ENCODE measurements around the gene GRAP. TPM values are rescaled to one million over a fixed set of nuclear protein-coding genes. Genes with fewer than 3 reads are reported as not detected.

The GRAP gene
- total RNA-seq, 1 donor from 2014 or later = 50.2 TPM

GRCh38 chr17:18971801-18972200 lies 75.0 kb downstream of the GRAP start:
- Mint-ChIP-seq H3K4me3 (ENCODE audit: unreplicated experiment) (no peak overlapping the region), H3K27ac (ENCODE audit: unreplicated experiment) (no peak overlapping the region), H3K9me3 (ENCODE audit: unreplicated experiment) (no peaks in the 10 kb centered on the region), H3K27me3 (ENCODE audit: unreplicated experiment) (peaks cover 7% of the 10 kb centered on the region), H3K36me3 (ENCODE audit: low read depth, unreplicated experiment) (no peaks in the 10 kb centered on the region), H3K4me1 (ENCODE audit: unreplicated experiment) (peaks cover 26% of the 10 kb centered on the region)
- DNase-seq (ENCODE audit: low spot score) = no peak
- TF ChIP-seq CTCF (IDR thresholded peaks at IDR 0.05; ENCODE audit: unreplicated experiment) = no peak

Other genes with a start within 250 kb of the GRAP start
- 32.4 TPM for gene PRPSAP2, start 188.8 kb downstream of the GRAP start, total RNA-seq (ENCODE audit: unreplicated experiment)
- gene SLC5A10, start 94.8 kb downstream of the GRAP start, total RNA-seq (ENCODE audit: unreplicated experiment) = 0.08 TPM
- gene FAM83G, start 42.2 kb downstream of the GRAP start, total RNA-seq (ENCODE audit: unreplicated experiment) = 1.6 TPM
- 38.3 TPM for gene GRAPL, start 80.6 kb upstream of the GRAP start, total RNA-seq (ENCODE audit: unreplicated experiment)
- gene EPN2, start 190.4 kb upstream of the GRAP start, total RNA-seq (ENCODE audit: unreplicated experiment) = 74.5 TPM

All from endothelial cell (in vitro differentiated cells).